SJSA1 (cell line): Measurements from ENCODE around the gene MCF2. TPM values are rescaled to one million over a fixed set of nuclear protein-coding genes. Genes with fewer than 3 reads are reported as not detected.

Experiments
- DNase-seq, 2 experiments: peaks; one replicate each; pipeline ENCODE4 v3.0.0-alpha.2; 2015 to 2020; ENCODE audit warnings: low spot score in 2 of 2, low read depth in 1 of 2
- H3K27ac ChIP-seq: fragments of 250-450 bp; sonication (Bioruptor Pico); 2 replicates; pipeline ENCODE4 v1.5.1; 2020; ENCODE audit warnings: mild to moderate bottlenecking, moderate library complexity
- H3K27me3 ChIP-seq: fragments of 250-450 bp; sonication (Bioruptor Pico); replicated peaks from 2 replicates; pipeline ENCODE4 v1.5.1; 2020; ENCODE audit warnings: mild to moderate bottlenecking, moderate library complexity
- H3K36me3 ChIP-seq: fragments of 250-450 bp; sonication (Bioruptor Pico); 2 replicates; pipeline ENCODE4 v1.5.1; 2020; ENCODE audit warnings: mild to moderate bottlenecking
- H3K4me1 ChIP-seq: fragments of 250-450 bp; sonication (Bioruptor Pico); replicated peaks from 2 replicates; pipeline ENCODE4 v1.6.1; 2021; ENCODE audit warnings: mild to moderate bottlenecking
- H3K4me3 ChIP-seq: fragments of 250-450 bp; sonication (Bioruptor Pico); 2 replicates; pipeline ENCODE4 v1.5.1; 2020; ENCODE audit warnings: mild to moderate bottlenecking
- H3K9me3 ChIP-seq: fragments of 250-450 bp; sonication (Bioruptor Pico); replicated peaks from 2 replicates; pipeline ENCODE4 v1.5.1; 2020; ENCODE audit warnings: mild to moderate bottlenecking
- total RNA-seq: library from RNA; depleted of rRNA; stranded (reverse); fragments of >200 nt; shearing (Covaris generic); gene quantifications from 2 replicates; pipeline ENCODE4 v1.2.3, GENCODE V29; 2014; rRNA removed

Gene MCF2
- total RNA-seq, result 0.21 TPM in 1 of 2 replicates, not detected in the other

GRCh38 chrX:139708067-139708466 lies at the start of gene MCF2:
Gene MCF2, minus strand, starts transcription at chrX:139708167. Its CDS starts 56,423 bp downstream, at chrX:139651744.
- no peak within 1 kb of the TSS for H3K4me3 ChIP-seq
- DNase-seq, result no peak
- no peaks in the 10 kb centered on the region for H3K36me3 ChIP-seq
- no peaks in the 10 kb centered on the region for H3K27me3 ChIP-seq
- no peaks in the 10 kb centered on the region for H3K4me1 ChIP-seq
- no peak within 1 kb of the TSS for H3K27ac ChIP-seq
- H3K9me3 ChIP-seq, result no peaks in the 10 kb centered on the region

DNA sequence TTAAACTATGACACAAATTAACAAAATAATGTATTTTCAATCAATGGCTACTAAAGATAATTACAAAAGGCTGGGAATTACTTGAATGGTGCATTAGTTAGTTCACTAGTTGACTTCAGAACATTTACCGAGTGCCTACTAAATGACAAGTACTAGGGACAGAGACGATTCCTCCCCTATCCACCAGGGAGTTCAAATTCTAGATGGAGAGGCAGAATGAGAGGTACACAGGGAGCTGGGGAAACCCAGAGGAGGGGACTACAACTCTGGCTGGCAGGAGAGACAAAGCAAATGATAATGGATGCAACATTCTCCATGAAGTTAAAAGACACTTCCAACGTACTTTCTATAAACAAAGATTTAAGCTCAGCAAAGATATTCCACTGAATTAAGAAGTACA lies 43.1 kb upstream of the MCF2 start:
- no peak overlapping the region for H3K27ac ChIP-seq
- no peaks in the 10 kb centered on the region for H3K4me1 ChIP-seq
- no peaks in the 10 kb centered on the region for H3K36me3 ChIP-seq
- no peak for DNase-seq
- H3K4me3 ChIP-seq, result no peak overlapping the region
- H3K27me3 ChIP-seq, result no peaks in the 10 kb centered on the region
- H3K9me3 ChIP-seq, result no peaks in the 10 kb centered on the region

GRCh38 chrX:139750390-139750789 lies 42.4 kb upstream of the MCF2 start:
- Histone ChIP-seq H3K9me3 (no peaks in the 10 kb centered on the region), H3K36me3 (no peaks in the 10 kb centered on the region), H3K4me1 (no peaks in the 10 kb centered on the region), H3K4me3 (no peak overlapping the region), H3K27ac (no peak overlapping the region), H3K27me3 (no peaks in the 10 kb centered on the region)
- DNase-seq, result no peak

DNA sequence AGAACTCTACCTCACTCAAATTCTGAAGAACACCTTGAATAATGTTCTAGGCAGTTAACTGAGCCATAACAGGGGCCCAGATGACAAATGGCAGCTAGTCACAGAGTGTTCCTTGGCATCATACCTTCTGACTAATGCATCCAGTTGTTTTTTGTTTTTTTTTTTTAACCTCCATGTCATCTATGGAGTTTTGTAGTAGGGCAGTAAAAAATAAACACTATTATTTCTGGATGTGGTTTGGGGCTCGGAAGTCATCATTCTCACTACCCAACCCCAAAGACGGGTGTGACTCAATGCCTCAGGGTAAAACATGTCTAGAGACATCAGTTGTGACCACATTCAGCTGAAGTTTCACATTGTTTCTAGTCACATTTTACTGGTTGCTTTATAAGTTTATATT lies 31.2 kb upstream of the MCF2 start:
- 0 out of 2 replicates have a peak overlapping the region, but pooled peaks have one; percentile 20 for H3K27ac ChIP-seq
- no peaks in the 10 kb centered on the region for H3K36me3 ChIP-seq
- H3K9me3 ChIP-seq, result no peaks in the 10 kb centered on the region
- DNase-seq, result peak; percentile 59 to 63
- H3K4me3 ChIP-seq, result no peak overlapping the region
- H3K4me1 ChIP-seq, result peaks cover 11% of the 10 kb centered on the region
- no peaks in the 10 kb centered on the region for H3K27me3 ChIP-seq

DNA sequence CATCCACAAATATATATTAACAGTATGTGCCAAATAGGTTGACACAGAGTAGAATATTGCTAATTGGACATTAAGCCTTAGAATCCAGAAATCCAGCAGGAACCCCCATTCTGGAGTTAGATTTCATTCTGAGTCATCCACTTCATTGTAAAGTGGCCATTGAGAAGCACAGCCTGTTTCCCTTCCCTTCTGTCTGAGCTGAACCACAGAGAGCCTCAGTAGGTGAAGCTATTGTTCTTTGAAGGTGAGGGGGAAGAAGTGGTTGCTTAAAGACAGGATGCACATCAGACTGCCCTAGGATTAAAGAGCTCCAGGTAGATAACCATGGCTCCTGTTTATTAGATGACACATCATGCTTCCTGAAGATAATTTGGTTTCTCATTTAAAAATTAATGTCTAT lies 30.6 kb upstream of the MCF2 start:
- peak in 1 of 2 experiments; percentile 25 for DNase-seq
- H3K27ac ChIP-seq, result 0 out of 2 replicates have a peak overlapping the region, but pooled peaks have one; percentile 20
- H3K9me3 ChIP-seq, result no peaks in the 10 kb centered on the region
- H3K4me3 ChIP-seq, result no peak overlapping the region
- H3K36me3 ChIP-seq, result no peaks in the 10 kb centered on the region
- H3K4me1 ChIP-seq, result peaks cover 11% of the 10 kb centered on the region
- H3K27me3 ChIP-seq, result no peaks in the 10 kb centered on the region

GRCh38 chrX:139736151-139736550 lies 28.2 kb upstream of the MCF2 start:
- H3K27ac ChIP-seq, result no peak overlapping the region
- no peak overlapping the region for H3K4me3 ChIP-seq
- H3K9me3 ChIP-seq, result no peaks in the 10 kb centered on the region
- no peaks in the 10 kb centered on the region for H3K27me3 ChIP-seq
- H3K36me3 ChIP-seq, result no peaks in the 10 kb centered on the region
- DNase-seq, result no peak
- H3K4me1 ChIP-seq, result peaks cover 11% of the 10 kb centered on the region

DNA sequence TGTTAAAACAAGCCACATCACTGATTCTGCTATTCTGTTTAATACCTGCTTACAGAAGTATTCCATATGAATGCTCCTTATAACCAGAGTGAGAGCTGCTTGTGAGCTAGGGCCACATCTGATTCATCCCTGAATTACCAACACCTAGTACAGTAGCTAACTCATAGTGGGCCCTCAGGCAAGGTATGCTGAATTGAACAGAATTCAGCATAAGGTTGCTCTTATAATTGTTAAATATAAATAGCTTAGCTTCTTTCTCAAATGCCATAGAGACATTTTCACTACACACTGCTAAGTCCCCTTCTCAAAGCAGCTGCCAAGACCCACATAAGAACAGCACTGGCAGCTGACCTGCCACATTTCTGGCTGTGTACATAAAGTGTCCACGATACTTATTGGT lies 27.0 kb upstream of the MCF2 start:
- Histone ChIP-seq H3K27ac (no peak overlapping the region), H3K36me3 (no peaks in the 10 kb centered on the region), H3K4me1 (peaks cover 11% of the 10 kb centered on the region), H3K27me3 (no peaks in the 10 kb centered on the region), H3K9me3 (no peaks in the 10 kb centered on the region), H3K4me3 (no peak overlapping the region)
- no peak for DNase-seq

- Histone ChIP-seq H3K4me1 (no peaks in the 10 kb centered on the region), H3K27ac (no peak overlapping the region), H3K36me3 (no peaks in the 10 kb centered on the region), H3K9me3 (no peaks in the 10 kb centered on the region), H3K4me3 (no peak overlapping the region), H3K27me3 (no peaks in the 10 kb centered on the region)
- no peak for DNase-seq
Observed at GRCh38 chrX:139725720-139726119, 17.8 kb upstream of the MCF2 start.

DNA sequence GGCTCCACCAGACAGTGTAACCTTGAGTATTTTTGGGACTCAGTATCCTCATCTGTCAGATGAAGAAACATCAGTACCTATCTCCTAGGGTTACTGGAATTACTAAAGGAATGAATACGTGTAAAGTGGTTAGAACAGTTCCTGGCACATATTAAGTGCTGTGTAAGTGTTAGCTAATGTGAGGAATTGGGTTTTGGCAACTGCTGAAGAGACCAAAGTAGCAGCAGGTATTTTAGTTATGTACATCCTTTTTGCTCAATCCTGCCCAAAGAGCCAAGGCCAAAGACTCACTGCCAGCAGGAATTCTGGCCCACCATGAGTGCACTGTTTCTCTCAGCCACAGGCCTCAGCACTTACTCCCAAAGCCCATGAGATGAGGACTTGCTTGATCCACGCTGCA lies 16.7 kb upstream of the MCF2 start:
- Histone ChIP-seq H3K9me3 (no peaks in the 10 kb centered on the region), H3K4me3 (no peak overlapping the region), H3K4me1 (peaks cover 9% of the 10 kb centered on the region), H3K36me3 (no peaks in the 10 kb centered on the region), H3K27me3 (no peaks in the 10 kb centered on the region), H3K27ac (no peak overlapping the region)
- DNase-seq, result no peak

DNA sequence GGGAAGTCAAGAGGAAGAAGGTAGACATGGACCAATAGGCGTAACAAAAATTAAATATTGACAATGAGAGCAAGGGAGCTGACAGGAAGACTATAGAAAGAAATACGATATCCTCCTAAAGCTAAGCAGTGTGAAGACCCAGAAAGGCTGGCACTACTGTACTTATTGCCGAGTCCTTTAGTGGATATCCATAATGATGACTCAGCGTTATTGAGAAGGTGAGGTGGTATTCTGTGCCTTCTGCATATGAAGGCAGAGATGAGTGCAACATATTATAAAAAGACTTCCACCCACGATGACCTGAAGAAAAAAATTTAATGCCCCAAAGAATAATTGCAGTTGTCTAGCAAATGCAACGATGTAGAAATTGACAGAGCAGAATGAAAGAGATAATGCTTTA lies 13.0 kb upstream of the MCF2 start:
- Histone ChIP-seq H3K4me1 (peaks cover 10% of the 10 kb centered on the region), H3K27ac (no peak overlapping the region), H3K36me3 (no peaks in the 10 kb centered on the region), H3K4me3 (no peak overlapping the region), H3K9me3 (no peaks in the 10 kb centered on the region), H3K27me3 (no peaks in the 10 kb centered on the region)
- no peak for DNase-seq

DNA sequence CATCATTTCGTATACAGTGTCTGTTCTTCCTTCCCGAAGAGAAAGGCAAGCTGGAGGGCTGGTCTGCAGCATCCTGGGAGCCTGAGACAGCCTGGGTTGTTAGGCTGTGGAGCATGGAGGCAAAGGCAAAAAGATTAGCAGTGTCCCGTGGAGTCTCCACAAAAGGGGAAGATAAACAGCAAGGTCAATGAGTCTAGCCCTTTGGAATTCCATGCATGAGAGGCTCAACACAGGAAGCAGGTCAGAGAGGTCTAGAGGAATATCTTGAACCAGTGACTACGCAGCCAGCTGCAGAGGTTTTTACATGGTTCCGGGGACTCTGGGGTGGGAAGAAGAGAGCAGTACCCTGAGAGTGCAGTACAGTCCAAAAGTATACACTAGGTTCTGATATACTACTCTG lies 12.2 kb upstream of the MCF2 start:
- peak overlapping the region; percentile 61 for H3K27ac ChIP-seq
- peaks cover 10% of the 10 kb centered on the region for H3K4me1 ChIP-seq
- no peaks in the 10 kb centered on the region for H3K36me3 ChIP-seq
- H3K9me3 ChIP-seq, result no peaks in the 10 kb centered on the region
- no peaks in the 10 kb centered on the region for H3K27me3 ChIP-seq
- peak; percentile 54 to 63 for DNase-seq
- H3K4me3 ChIP-seq, result no peak overlapping the region

GRCh38 chrX:139702658-139703057 lies 5.3 kb downstream of the MCF2 start:
- no peak for DNase-seq
- Histone ChIP-seq H3K9me3 (no peaks in the 10 kb centered on the region), H3K4me3 (no peak overlapping the region), H3K27me3 (no peaks in the 10 kb centered on the region), H3K36me3 (no peaks in the 10 kb centered on the region), H3K27ac (no peak overlapping the region), H3K4me1 (no peaks in the 10 kb centered on the region)

DNA sequence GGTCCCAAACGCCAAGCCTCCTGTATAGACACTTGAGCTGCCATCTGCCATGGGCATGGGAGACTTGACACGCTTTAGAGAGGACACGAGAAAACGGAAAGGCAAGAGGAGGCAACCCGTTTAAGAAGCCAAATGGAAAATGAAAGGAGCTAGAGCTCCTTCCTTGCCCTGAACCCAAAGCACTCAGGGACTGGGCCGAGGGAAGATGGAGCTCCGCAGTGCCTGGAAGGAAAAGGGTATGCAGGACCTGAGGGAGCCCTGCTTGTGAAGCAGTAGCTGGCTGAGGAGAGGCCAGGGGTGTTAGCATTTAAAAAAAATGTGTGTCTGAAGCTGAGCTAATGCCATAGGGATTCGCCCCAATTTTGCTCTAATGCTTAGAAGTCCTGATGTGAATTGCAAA lies 15.1 kb downstream of the MCF2 start:
- no peak for DNase-seq
- Histone ChIP-seq H3K27me3 (no peaks in the 10 kb centered on the region), H3K4me3 (no peak overlapping the region), H3K4me1 (no peaks in the 10 kb centered on the region), H3K27ac (no peak overlapping the region), H3K36me3 (no peaks in the 10 kb centered on the region), H3K9me3 (no peaks in the 10 kb centered on the region)

GRCh38 chrX:139692506-139692849 lies 15.5 kb downstream of the MCF2 start:
- no peak for DNase-seq
- Histone ChIP-seq H3K4me1 (no peaks in the 10 kb centered on the region), H3K9me3 (no peaks in the 10 kb centered on the region), H3K27ac (no peak overlapping the region), H3K4me3 (no peak overlapping the region), H3K36me3 (no peaks in the 10 kb centered on the region), H3K27me3 (no peaks in the 10 kb centered on the region)

DNA sequence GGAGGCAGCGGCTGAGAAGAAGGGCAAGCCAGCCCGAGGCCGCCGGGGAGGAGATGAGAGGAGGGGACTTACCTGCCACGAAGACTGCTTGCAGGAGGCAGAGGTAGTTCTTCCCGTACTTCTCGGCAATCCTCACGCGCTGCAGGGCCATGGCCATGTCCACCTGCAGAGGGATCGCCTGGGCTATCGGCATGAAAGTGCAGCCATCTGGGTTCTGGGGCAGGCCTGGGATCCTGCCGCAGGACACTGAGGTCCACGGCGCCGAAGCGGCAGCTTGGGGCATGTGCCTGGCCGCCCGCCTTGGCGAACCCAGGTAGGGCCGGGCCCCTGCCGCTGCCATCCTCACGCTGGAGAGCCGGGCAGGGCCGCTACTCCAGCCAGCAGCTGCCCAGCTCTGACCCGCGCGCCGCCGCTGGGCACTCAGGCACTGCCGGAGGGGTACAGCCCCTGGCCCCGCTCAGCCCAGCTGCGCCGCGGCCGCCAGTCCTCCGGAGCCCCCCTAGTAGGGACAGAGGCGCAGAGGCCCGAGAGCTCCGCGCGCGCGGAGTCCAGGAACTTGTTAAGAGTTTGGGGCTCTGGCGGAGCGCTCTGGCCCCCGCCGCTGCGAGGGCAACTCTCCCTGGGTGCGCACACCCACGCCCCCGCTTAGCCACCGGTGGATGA lies 16.0 kb downstream of the MCF2 start:
- no peak for DNase-seq
- no peaks in the 10 kb centered on the region for H3K4me1 ChIP-seq
- no peak overlapping the region for H3K27ac ChIP-seq
- no peaks in the 10 kb centered on the region for H3K36me3 ChIP-seq
- H3K4me3 ChIP-seq, result no peak overlapping the region
- H3K9me3 ChIP-seq, result no peaks in the 10 kb centered on the region
- H3K27me3 ChIP-seq, result no peaks in the 10 kb centered on the region
